Measurements from ENCODE around the gene CFAP74.

The CFAP74 gene

GRCh38 chr1:1911350-1912041, 92.1 kb downstream of the CFAP74 start:
- peaks cover 9% of the 10 kb centered on the region for H3K4me1 ChIP-seq
- H3K9me3 ChIP-seq: no peaks in the 10 kb centered on the region
- H3K27me3 ChIP-seq: no peaks in the 10 kb centered on the region
- H3K4me3 ChIP-seq (ENCODE audit: low read depth, low read length): no peak overlapping the region
- no peak for DNase-seq
- no peaks in the 10 kb centered on the region for H3K36me3 ChIP-seq
- TF ChIP-seq, protein P1, sequence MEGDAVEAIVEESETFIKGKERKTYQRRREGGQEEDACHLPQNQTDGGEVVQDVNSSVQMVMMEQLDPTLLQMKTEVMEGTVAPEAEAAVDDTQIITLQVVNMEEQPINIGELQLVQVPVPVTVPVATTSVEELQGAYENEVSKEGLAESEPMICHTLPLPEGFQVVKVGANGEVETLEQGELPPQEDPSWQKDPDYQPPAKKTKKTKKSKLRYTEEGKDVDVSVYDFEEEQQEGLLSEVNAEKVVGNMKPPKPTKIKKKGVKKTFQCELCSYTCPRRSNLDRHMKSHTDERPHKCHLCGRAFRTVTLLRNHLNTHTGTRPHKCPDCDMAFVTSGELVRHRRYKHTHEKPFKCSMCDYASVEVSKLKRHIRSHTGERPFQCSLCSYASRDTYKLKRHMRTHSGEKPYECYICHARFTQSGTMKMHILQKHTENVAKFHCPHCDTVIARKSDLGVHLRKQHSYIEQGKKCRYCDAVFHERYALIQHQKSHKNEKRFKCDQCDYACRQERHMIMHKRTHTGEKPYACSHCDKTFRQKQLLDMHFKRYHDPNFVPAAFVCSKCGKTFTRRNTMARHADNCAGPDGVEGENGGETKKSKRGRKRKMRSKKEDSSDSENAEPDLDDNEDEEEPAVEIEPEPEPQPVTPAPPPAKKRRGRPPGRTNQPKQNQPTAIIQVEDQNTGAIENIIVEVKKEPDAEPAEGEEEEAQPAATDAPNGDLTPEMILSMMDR (IDR thresholded peaks at IDR 0.05; ENCODE audit: low read depth, low read length): no peak

- H3K4me1 ChIP-seq: peaks cover 15% of the 10 kb centered on the region
- no peak for DNase-seq
- no peaks in the 10 kb centered on the region for H3K9me3 ChIP-seq
- no peak overlapping the region for H3K4me3 ChIP-seq (ENCODE audit: low read depth, low read length)
- no peaks in the 10 kb centered on the region for H3K36me3 ChIP-seq
- TF ChIP-seq, protein P1 (IDR thresholded peaks at IDR 0.05; ENCODE audit: low read depth, low read length): no peak
- no peaks in the 10 kb centered on the region for H3K27me3 ChIP-seq
These were observed 92.8 kb downstream of the CFAP74 start for GRCh38 chr1:1910651-1911331.

- TF ChIP-seq, protein P1 (IDR thresholded peaks at IDR 0.05; ENCODE audit: low read depth, low read length): no peak
- no peaks in the 10 kb centered on the region for H3K36me3 ChIP-seq
- H3K4me1 ChIP-seq: peaks cover 15% of the 10 kb centered on the region
- no peaks in the 10 kb centered on the region for H3K9me3 ChIP-seq
- H3K4me3 ChIP-seq (ENCODE audit: low read depth, low read length): no peak overlapping the region
- no peak for DNase-seq
- no peaks in the 10 kb centered on the region for H3K27me3 ChIP-seq
These were observed 93.5 kb downstream of the CFAP74 start for GRCh38 chr1:1910033-1910465.

DNA sequence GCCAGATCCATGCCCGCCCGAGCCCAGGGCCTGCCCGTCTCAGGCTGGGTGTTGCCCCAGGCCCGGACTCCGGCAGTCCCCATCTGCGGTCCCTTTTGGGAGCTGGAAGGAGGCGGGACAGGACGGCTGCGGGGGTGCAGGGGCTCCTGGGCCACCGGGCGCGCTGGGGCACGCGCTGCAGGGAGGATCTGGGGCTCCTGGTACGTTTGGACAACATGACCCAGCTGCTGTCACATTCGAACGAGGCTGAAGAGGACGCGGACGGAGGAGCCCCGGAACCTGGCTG, 95.1 kb downstream of the CFAP74 start:
- Histone ChIP-seq H3K27me3 (no peaks in the 10 kb centered on the region), H3K4me1 (peaks cover 15% of the 10 kb centered on the region), H3K9me3 (no peaks in the 10 kb centered on the region), H3K36me3 (no peaks in the 10 kb centered on the region), H3K4me3 (ENCODE audit: low read depth, low read length) (peak overlapping the region; percentile 58)
- TF ChIP-seq, protein P1 (IDR thresholded peaks at IDR 0.05; ENCODE audit: low read depth, low read length): no peak
- DNase-seq: no peak

DNA sequence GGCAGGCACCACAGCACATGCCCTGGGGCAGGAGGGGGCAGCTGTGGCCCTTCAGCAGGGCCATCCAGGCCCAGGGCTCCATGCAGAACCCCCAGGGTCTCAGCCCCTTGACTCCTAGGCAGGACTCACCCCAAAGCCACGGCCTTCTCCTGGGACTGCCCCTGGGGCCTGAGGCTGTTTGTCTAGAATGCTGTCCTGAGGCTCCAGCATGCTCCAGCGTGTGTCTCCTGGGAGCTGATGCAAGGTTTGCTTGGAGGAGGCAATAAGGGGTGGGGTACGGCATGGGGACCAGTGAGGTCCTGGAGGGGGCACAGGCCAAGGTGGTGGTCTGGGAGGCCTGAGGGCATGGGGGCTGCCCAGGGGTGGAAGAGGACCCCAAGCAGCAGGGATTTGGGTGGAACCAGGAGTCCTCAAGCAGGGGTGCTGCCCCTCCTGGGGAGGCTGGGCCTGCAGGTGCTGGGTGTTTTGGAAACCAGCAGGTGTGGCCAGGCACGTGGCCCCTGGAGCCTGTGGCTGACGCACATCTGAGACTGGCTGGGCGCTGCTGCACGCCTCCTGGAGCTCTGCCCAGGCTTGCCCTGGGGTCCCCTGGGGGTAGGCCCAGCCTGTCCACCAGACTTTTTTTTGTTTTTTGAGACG, 96.4 kb downstream of the CFAP74 start:
- TF ChIP-seq, protein P1 (IDR thresholded peaks at IDR 0.05; ENCODE audit: low read depth, low read length): no peak
- Histone ChIP-seq H3K27me3 (no peaks in the 10 kb centered on the region), H3K36me3 (no peaks in the 10 kb centered on the region), H3K4me1 (peaks cover 15% of the 10 kb centered on the region), H3K9me3 (no peaks in the 10 kb centered on the region), H3K4me3 (ENCODE audit: low read depth, low read length) (no peak overlapping the region)
- peak; percentile 73 for DNase-seq
